CD4-positive, alpha-beta T cell treated with Interleukin-15 for 4 hours (primary cell): ENCODE measurements around the gene MED12L.

Source experiments
- DNase-seq: peaks from one replicate; pipeline ENCODE4 v3.0.0-alpha.2; 2020; ENCODE audit warnings: low spot score

Gene MED12L

GRCh38 chr3:151262871-151263525 is 177.5 kb downstream of the MED12L start:
- DNase-seq: no peak

- DNase-seq: no peak
Measured at GRCh38 chr3:151264605-151265004, 179.1 kb downstream of the MED12L start.

GRCh38 chr3:151265166-151265565 is 179.7 kb downstream of the MED12L start:
- DNase-seq: no peak

GRCh38 chr3:151265866-151266265 is 180.4 kb downstream of the MED12L start:
- DNase-seq: peak; percentile 6

GRCh38 chr3:151267066-151267465 is 181.6 kb downstream of the MED12L start:
- DNase-seq: no peak

- peak; percentile 25 for DNase-seq
Measured at GRCh38 chr3:151268267-151269235, 183.1 kb downstream of the MED12L start.

GRCh38 chr3:151269631-151270030 is 184.2 kb downstream of the MED12L start:
- no peak for DNase-seq

- DNase-seq: no peak
Measured at GRCh38 chr3:151275091-151275490, 189.6 kb downstream of the MED12L start.

- DNase-seq: no peak
Measured at GRCh38 chr3:151276038-151276686, 190.7 kb downstream of the MED12L start.

- DNase-seq: peak; percentile 40
Measured at GRCh38 chr3:151276687-151277042, 191.2 kb downstream of the MED12L start.

- DNase-seq: peak; percentile 22
Measured at GRCh38 chr3:151278230-151278629, 192.8 kb downstream of the MED12L start, which contains the start of gene P2RY14. Gene P2RY14 (minus strand): TSS chr3:151278542. CDS start chr3:151214316, 64,226 bp downstream.

- no peak for DNase-seq
Measured at GRCh38 chr3:151281671-151282324, 196.3 kb downstream of the MED12L start.

- peak; percentile 67 for DNase-seq
Measured at GRCh38 chr3:151282921-151283320, 197.5 kb downstream of the MED12L start.

- peak; percentile 36 for DNase-seq
Measured at GRCh38 chr3:151283387-151283786, 197.9 kb downstream of the MED12L start.

- DNase-seq: peak; percentile 42
Measured at GRCh38 chr3:151283907-151284461, 198.5 kb downstream of the MED12L start.

- no peak for DNase-seq
Measured at GRCh38 chr3:151285940-151286339, 200.5 kb downstream of the MED12L start.

GRCh38 chr3:151289445-151289844 is 204.0 kb downstream of the MED12L start:
- no peak for DNase-seq

GRCh38 chr3:151290673-151291072 is 205.2 kb downstream of the MED12L start:
- no peak for DNase-seq

GRCh38 chr3:151293127-151293526 is 207.7 kb downstream of the MED12L start:
- no peak for DNase-seq

GRCh38 chr3:151296226-151296625 is 210.8 kb downstream of the MED12L start:
- no peak for DNase-seq

- DNase-seq: no peak
Measured at GRCh38 chr3:151297429-151297828, 212.0 kb downstream of the MED12L start.

GRCh38 chr3:151299006-151299405 is 213.5 kb downstream of the MED12L start:
- DNase-seq: no peak
